HEK293 (cell line): ENCODE data around the gene C19orf47.

Source experiments
- GLI4 ChIP-seq: fragments of 450-650 bp; formaldehyde crosslinking; IDR thresholded peaks from 2 replicates; pipeline ENCODE4 v1.5.1; 2016; ENCODE audit warnings: missing biosample characterization, missing genetic modification characterization
- PRDM1 ChIP-seq: fragments of 450-650 bp; formaldehyde crosslinking; IDR thresholded peaks from 2 replicates; pipeline ENCODE4; 2016; ENCODE audit warnings: missing biosample characterization, missing genetic modification characterization
- RBAK ChIP-seq: fragments of 450-650 bp; formaldehyde crosslinking; IDR thresholded peaks from 2 replicates; pipeline ENCODE4 v1.5.1; 2016; ENCODE audit warnings: missing biosample characterization, missing genetic modification characterization
- TCF7L2 ChIP-seq: IDR thresholded peaks from 2 replicates; pipeline ENCODE4 v1.6.1; 2011; ENCODE audit warnings: low read depth, mild to moderate bottlenecking, inconsistent platforms, low read length, moderate library complexity, borderline replicate concordance
- YY1 ChIP-seq: fragments of 450-650 bp; formaldehyde crosslinking; IDR thresholded peaks from 2 replicates; pipeline ENCODE4 v1.5.1; 2018; ENCODE audit warnings: missing biosample characterization, missing genetic modification characterization
- ZNF324 ChIP-seq: fragments of 450-650 bp; formaldehyde crosslinking; IDR thresholded peaks from 2 replicates; pipeline ENCODE4 v1.5.1; 2016; ENCODE audit warnings: missing biosample characterization, missing genetic modification characterization
- ZNF791 ChIP-seq: fragments of 450-650 bp; formaldehyde crosslinking; IDR thresholded peaks from 2 replicates; pipeline ENCODE4 v1.5.1; 2016; ENCODE audit warnings: missing biosample characterization, missing genetic modification characterization
- TF ChIP-seq, protein P1 (sequence below): fragments of 450-650 bp; formaldehyde crosslinking; IDR thresholded peaks from 2 replicates; pipeline ENCODE4 v1.5.1; 2016; ENCODE audit warnings: missing biosample characterization, missing genetic modification characterization
- TF ChIP-seq, protein P2 (sequence below): fragments of 450-650 bp; formaldehyde crosslinking; IDR thresholded peaks from 2 replicates; pipeline ENCODE4; 2016; ENCODE audit warnings: missing biosample characterization, missing genetic modification characterization
- TF ChIP-seq, protein P3 (sequence below): fragments of 450-650 bp; formaldehyde crosslinking; IDR thresholded peaks from 2 replicates; pipeline ENCODE4 v1.5.1; 2016; ENCODE audit warnings: missing biosample characterization, missing genetic modification characterization
- TF ChIP-seq, protein P4 (sequence below): fragments of 450-650 bp; formaldehyde crosslinking; IDR thresholded peaks from 2 replicates; pipeline ENCODE4 v1.5.1; 2016; ENCODE audit warnings: missing biosample characterization, missing genetic modification characterization
- TF ChIP-seq, protein P5 (sequence below): sonication (generic); formaldehyde crosslinking; IDR thresholded peaks from 2 replicates; pipeline ENCODE4 v1.8.1; 2022; ENCODE audit warnings: mild to moderate bottlenecking, moderate library complexity, missing genetic modification reagents

DNA sequence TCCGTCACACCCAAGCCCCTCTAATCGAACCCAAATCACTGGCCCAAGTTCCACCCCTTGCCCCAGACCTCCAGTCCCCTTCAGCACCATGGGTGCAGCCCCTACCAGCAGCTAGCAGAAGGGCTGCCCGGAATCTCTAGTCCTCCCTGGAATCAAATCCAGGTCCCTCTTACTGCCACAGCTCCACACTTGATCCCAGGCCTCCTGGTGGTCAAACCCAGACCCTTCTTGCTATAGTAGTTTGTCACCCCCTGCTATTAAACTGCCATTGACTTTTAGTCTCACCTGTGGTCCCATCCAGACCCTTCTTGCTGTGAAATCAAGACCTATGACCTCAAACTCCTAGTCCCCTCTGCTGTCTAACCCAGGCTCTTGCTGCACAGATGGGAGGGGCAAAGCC is 33.1 kb upstream of the C19orf47 start:
- TF ChIP-seq PRDM1 (tag by site-specific recombination), result no peak
- TF ChIP-seq, protein P1, sequence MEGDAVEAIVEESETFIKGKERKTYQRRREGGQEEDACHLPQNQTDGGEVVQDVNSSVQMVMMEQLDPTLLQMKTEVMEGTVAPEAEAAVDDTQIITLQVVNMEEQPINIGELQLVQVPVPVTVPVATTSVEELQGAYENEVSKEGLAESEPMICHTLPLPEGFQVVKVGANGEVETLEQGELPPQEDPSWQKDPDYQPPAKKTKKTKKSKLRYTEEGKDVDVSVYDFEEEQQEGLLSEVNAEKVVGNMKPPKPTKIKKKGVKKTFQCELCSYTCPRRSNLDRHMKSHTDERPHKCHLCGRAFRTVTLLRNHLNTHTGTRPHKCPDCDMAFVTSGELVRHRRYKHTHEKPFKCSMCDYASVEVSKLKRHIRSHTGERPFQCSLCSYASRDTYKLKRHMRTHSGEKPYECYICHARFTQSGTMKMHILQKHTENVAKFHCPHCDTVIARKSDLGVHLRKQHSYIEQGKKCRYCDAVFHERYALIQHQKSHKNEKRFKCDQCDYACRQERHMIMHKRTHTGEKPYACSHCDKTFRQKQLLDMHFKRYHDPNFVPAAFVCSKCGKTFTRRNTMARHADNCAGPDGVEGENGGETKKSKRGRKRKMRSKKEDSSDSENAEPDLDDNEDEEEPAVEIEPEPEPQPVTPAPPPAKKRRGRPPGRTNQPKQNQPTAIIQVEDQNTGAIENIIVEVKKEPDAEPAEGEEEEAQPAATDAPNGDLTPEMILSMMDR (tag by site-specific recombination), result peak; percentile 61
- no peak for TF ChIP-seq RBAK (tag by site-specific recombination)
- no peak for TF ChIP-seq ZNF324 (tag by site-specific recombination)
- TF ChIP-seq ZNF791 (tag by site-specific recombination), result no peak
- TF ChIP-seq, protein P2, sequence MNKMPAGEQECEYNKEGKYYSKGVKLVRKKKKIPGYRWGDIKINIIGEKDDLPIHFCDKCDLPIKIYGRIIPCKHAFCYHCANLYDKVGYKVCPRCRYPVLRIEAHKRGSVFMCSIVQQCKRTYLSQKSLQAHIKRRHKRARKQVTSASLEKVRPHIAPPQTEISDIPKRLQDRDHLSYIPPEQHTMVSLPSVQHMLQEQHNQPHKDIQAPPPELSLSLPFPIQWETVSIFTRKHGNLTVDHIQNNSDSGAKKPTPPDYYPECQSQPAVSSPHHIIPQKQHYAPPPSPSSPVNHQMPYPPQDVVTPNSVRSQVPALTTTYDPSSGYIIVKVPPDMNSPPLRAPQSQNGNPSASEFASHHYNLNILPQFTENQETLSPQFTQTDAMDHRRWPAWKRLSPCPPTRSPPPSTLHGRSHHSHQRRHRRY (tag by site-specific recombination), result no peak
- no peak for TF ChIP-seq GLI4 (tag by site-specific recombination)
- no peak for TF ChIP-seq TCF7L2
- no peak for TF ChIP-seq YY1 (tag by site-specific recombination)
- TF ChIP-seq, protein P3, sequence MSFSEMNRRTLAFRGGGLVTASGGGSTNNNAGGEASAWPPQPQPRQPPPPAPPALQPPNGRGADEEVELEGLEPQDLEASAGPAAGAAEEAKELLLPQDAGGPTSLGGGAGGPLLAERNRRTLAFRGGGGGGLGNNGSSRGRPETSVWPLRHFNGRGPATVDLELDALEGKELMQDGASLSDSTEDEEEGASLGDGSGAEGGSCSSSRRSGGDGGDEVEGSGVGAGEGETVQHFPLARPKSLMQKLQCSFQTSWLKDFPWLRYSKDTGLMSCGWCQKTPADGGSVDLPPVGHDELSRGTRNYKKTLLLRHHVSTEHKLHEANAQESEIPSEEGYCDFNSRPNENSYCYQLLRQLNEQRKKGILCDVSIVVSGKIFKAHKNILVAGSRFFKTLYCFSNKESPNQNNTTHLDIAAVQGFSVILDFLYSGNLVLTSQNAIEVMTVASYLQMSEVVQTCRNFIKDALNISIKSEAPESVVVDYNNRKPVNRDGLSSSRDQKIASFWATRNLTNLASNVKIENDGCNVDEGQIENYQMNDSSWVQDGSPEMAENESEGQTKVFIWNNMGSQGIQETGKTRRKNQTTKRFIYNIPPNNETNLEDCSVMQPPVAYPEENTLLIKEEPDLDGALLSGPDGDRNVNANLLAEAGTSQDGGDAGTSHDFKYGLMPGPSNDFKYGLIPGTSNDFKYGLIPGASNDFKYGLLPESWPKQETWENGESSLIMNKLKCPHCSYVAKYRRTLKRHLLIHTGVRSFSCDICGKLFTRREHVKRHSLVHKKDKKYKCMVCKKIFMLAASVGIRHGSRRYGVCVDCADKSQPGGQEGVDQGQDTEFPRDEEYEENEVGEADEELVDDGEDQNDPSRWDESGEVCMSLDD (tag by site-specific recombination), result no peak
- TF ChIP-seq, protein P4, sequence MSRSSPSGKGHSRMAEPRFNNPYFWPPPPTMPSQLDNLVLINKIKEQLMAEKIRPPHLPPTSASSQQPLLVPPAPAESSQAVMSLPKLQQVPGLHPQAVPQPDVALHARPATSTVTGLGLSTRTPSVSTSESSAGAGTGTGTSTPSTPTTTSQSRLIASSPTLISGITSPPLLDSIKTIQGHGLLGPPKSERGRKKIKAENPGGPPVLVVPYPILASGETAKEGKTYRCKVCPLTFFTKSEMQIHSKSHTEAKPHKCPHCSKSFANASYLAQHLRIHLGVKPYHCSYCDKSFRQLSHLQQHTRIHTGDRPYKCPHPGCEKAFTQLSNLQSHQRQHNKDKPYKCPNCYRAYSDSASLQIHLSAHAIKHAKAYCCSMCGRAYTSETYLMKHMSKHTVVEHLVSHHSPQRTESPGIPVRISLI (tag by site-specific recombination), result no peak
- TF ChIP-seq, protein P5, sequence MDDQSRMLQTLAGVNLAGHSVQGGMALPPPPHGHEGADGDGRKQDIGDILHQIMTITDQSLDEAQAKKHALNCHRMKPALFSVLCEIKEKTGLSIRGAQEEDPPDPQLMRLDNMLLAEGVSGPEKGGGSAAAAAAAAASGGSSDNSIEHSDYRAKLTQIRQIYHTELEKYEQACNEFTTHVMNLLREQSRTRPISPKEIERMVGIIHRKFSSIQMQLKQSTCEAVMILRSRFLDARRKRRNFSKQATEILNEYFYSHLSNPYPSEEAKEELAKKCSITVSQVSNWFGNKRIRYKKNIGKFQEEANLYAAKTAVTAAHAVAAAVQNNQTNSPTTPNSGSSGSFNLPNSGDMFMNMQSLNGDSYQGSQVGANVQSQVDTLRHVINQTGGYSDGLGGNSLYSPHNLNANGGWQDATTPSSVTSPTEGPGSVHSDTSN (CRISPR knock-in tag), result no peak
